MM.1S (cell line): ENCODE measurements around the gene TNXB.

Source experiments
- DNase-seq: peaks from one replicate; pipeline ENCODE4 v3.0.0-alpha.2; 2015
- H2AFZ ChIP-seq: fragments of 300-600 bp; sonication (generic); 2 replicates; pipeline ENCODE4 v1.6.0; 2016; ENCODE audit warnings: antibody characterized with exemption, low read length
- H3F3A ChIP-seq: fragments of 300-600 bp; sonication (generic); 2 replicates; pipeline ENCODE4 v1.6.1; 2016; ENCODE audit warnings: mild to moderate bottlenecking, antibody characterized with exemption, low read length, moderate library complexity, mixed read lengths; ENCODE audit not compliant: insufficient read depth
- H3K27ac ChIP-seq: fragments of 300-600 bp; sonication (generic); 2 replicates; pipeline ENCODE4 v1.5.1; 2016; ENCODE audit warnings: mild to moderate bottlenecking, low read length
- H3K27me3 ChIP-seq: fragments of 300-600 bp; sonication (generic); replicated peaks from 2 replicates; pipeline ENCODE4 v1.6.0; 2016; ENCODE audit warnings: low read length; ENCODE audit not compliant: insufficient read depth
- H3K36me3 ChIP-seq: fragments of 300-600 bp; sonication (generic); replicated peaks from 2 replicates; pipeline ENCODE4 v1.6.1; 2016; ENCODE audit warnings: mild to moderate bottlenecking, low read length, mixed read lengths; ENCODE audit not compliant: insufficient read depth
- H3K4me1 ChIP-seq: fragments of 300-600 bp; sonication (generic); 2 replicates; pipeline ENCODE4 v1.6.1; 2016; ENCODE audit warnings: low read length, mixed read lengths
- H3K4me2 ChIP-seq: fragments of 300-600 bp; sonication (generic); 2 replicates; pipeline ENCODE4 v1.6.0; 2016; ENCODE audit warnings: low read depth, low read length
- H3K4me3 ChIP-seq: fragments of 300-600 bp; sonication (generic); 2 replicates; pipeline ENCODE4 v1.5.1; 2016; ENCODE audit warnings: low read length, mixed read lengths
- H3K79me2 ChIP-seq: fragments of 300-600 bp; sonication (generic); 2 replicates; pipeline ENCODE4 v1.6.1; 2016; ENCODE audit warnings: mixed run types, low read length, mixed read lengths
- H3K9ac ChIP-seq: fragments of 300-600 bp; sonication (generic); 2 replicates; pipeline ENCODE4 v1.6.1; 2016; ENCODE audit warnings: low read length, mixed read lengths
- H3K9me2 ChIP-seq: fragments of 300-600 bp; sonication (generic); replicated peaks from 2 replicates; pipeline ENCODE4 v1.6.1; 2016; ENCODE audit warnings: mild to moderate bottlenecking, low read length, mixed read lengths; ENCODE audit not compliant: insufficient read depth
- H3K9me3 ChIP-seq: fragments of 300-600 bp; sonication (generic); replicated peaks from 2 replicates; pipeline ENCODE4 v1.6.1; 2016; ENCODE audit warnings: mild to moderate bottlenecking, low read length, mixed read lengths; ENCODE audit not compliant: insufficient read depth
- H4K20me1 ChIP-seq: fragments of 300-600 bp; sonication (generic); 2 replicates; pipeline ENCODE4 v1.6.1; 2016; ENCODE audit warnings: mild to moderate bottlenecking, low read length, moderate library complexity, mixed read lengths; ENCODE audit not compliant: insufficient read depth
- EZH2 ChIP-seq: fragments of 300-600 bp; sonication (generic); optimal IDR thresholded peaks from 2 replicates; pipeline ENCODE3; 2017; ENCODE audit warnings: low read depth, mild to moderate bottlenecking, antibody characterized with exemption, low read length, mixed read lengths
- EZH2phosphoT487 ChIP-seq: fragments of 300-600 bp; sonication (generic); IDR thresholded peaks from 2 replicates; pipeline ENCODE4 v1.6.1; 2018; ENCODE audit warnings: antibody characterized with exemption, low read length
- TF ChIP-seq, protein P1 (sequence below): fragments of 300-600 bp; sonication (generic); IDR thresholded peaks from 2 replicates; pipeline ENCODE4 v1.5.1; 2016; ENCODE audit warnings: antibody characterized with exemption, low read length, mixed read lengths

TNXB gene

DNA sequence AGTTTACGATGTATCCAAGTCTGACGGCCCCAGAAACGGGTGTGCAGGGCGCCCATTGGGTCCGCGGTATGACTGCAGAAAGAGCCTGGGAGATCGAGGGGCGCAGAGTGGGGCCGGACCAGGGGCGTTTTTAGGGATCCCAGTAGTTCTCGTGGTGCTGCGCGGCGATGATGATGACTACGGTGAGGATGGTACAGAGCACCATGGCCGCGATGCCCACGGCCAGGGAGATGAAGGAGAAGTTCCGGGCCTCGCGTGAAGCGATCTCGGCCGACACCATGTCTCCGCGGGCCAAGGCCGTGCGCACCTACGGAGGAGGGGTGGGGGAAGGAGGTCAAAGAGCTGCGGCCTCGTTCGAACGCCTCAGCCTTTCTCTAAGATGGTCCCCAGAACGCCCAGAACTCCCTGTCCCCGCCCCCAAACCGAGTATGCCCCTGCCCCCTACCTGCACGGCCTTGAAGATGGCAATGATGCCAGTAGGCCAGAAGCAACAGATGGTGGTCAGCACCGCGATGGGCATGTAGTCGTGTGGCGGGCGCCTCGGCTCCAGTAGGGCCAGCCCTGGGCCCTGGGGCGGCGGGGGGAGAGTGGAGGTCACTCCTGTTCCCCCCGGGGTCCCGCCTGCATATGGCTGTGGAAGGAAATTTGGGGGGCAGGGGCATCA is 40.1 kb upstream of the TNXB start:
- H3K27me3 ChIP-seq: peaks cover 92% of the 10 kb centered on the region
- TF ChIP-seq EZH2: no peak
- TF ChIP-seq EZH2phosphoT487: no peak
- TF ChIP-seq, protein P1, sequence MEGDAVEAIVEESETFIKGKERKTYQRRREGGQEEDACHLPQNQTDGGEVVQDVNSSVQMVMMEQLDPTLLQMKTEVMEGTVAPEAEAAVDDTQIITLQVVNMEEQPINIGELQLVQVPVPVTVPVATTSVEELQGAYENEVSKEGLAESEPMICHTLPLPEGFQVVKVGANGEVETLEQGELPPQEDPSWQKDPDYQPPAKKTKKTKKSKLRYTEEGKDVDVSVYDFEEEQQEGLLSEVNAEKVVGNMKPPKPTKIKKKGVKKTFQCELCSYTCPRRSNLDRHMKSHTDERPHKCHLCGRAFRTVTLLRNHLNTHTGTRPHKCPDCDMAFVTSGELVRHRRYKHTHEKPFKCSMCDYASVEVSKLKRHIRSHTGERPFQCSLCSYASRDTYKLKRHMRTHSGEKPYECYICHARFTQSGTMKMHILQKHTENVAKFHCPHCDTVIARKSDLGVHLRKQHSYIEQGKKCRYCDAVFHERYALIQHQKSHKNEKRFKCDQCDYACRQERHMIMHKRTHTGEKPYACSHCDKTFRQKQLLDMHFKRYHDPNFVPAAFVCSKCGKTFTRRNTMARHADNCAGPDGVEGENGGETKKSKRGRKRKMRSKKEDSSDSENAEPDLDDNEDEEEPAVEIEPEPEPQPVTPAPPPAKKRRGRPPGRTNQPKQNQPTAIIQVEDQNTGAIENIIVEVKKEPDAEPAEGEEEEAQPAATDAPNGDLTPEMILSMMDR: no peak
- no peak for DNase-seq
- H3K4me1 ChIP-seq: no peaks in the 10 kb centered on the region
- H3F3A ChIP-seq: no peaks in the 10 kb centered on the region
- H4K20me1 ChIP-seq: no peaks in the 10 kb centered on the region
- no peaks in the 10 kb centered on the region for H3K79me2 ChIP-seq
- H3K4me3 ChIP-seq: no peak overlapping the region
- H3K4me2 ChIP-seq: no peak overlapping the region
- no peak overlapping the region for H2AFZ ChIP-seq
- no peaks in the 10 kb centered on the region for H3K36me3 ChIP-seq
- H3K9me3 ChIP-seq: no peaks in the 10 kb centered on the region
- H3K9me2 ChIP-seq: no peaks in the 10 kb centered on the region
- no peak overlapping the region for H3K9ac ChIP-seq
- H3K27ac ChIP-seq: no peak overlapping the region

DNA sequence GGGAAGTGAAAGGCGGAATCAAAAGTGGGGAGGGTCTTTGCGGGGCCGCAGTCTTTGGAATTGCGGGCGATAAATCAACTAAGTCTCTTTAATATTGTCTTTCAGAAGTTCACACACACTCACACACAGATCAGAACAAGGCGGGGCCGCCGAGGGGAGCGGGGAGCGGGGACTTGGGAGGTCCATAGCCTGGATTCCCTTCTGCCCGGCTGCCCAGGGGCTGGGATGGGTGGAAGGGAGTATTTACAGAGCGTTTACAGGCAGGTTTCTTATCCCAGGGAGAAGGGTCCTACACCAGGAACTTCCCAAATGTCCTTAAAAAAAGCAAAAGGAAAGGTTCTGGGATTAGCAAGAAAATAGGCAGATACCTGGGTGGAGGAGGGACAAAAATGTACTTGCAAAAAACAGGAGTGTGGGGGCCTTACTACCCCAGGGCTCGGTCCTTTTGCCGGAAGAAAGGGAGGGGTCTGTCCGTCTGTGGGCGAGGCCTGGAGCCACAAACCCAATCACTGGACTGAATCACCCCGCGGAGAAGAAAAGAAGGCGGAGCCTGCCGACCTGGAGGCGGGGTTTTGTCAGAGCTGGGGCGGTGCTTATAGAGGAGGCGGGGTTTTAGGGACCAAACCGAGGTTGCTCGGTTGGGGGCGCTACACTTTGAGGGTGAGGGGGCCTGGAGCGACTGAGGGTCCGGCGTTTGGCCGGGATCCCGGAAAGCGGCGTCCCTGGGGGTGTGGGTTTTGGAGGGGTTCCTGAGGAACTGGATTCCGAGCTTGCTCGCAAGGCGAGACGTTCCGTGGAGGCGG is 39.4 kb upstream of the TNXB start:
- Histone ChIP-seq H3K36me3 (no peaks in the 10 kb centered on the region), H3K4me3 (no peak overlapping the region), H4K20me1 (no peaks in the 10 kb centered on the region)

DNA sequence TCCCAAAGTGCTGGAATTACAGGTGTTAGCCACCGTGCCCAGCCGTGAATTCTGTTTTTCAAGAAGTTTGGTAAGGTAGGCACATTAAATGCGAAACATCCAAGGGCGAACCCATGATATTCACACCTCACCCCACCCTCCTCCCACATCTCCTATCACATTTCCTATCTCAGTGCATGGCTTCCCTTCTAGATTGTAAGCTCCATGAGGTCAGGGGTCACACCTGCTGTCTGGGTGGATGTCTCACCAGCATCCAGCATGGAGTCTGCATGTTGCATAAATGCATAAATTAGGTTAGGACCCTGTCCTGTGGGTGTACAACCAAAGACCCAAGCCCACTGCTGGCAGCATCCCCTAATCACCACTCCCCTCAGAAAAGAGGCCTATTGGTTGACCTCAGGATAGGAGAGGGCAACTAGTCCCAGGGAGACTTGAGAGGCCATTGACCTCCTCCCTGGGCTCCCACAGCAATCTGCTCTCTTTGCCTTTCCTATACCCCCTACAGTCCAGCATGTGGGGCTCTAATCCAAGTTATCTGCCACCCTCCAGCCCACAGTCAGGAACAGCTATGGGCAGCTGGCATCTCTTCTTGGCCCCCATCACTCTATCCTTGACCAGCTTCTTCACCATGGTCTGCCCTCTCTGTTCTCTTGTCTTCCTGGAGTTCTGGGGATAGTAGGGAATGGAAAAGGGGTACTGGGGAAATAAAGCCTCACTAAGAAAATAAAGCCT is 38.4 kb upstream of the TNXB start:
- H3K9me3 ChIP-seq: no peaks in the 10 kb centered on the region
- no peaks in the 10 kb centered on the region for H3K4me1 ChIP-seq
- H3K4me3 ChIP-seq: no peak overlapping the region
- no peaks in the 10 kb centered on the region for H3F3A ChIP-seq
- no peak overlapping the region for H3K9ac ChIP-seq
- H3K27ac ChIP-seq: no peak overlapping the region
- no peak overlapping the region for H3K4me2 ChIP-seq
- no peaks in the 10 kb centered on the region for H3K9me2 ChIP-seq
- no peak overlapping the region for H2AFZ ChIP-seq
- no peaks in the 10 kb centered on the region for H3K36me3 ChIP-seq
- TF ChIP-seq, protein P1: no peak
- TF ChIP-seq EZH2 (no peak), EZH2phosphoT487 (no peak)
- no peaks in the 10 kb centered on the region for H3K79me2 ChIP-seq
- peaks cover 83% of the 10 kb centered on the region for H3K27me3 ChIP-seq
- no peaks in the 10 kb centered on the region for H4K20me1 ChIP-seq
- no peak for DNase-seq

More for the DNA sequence above, 39.4 kb upstream of the TNXB start:
- TF ChIP-seq, protein P1: no peak
- peak; percentile 24 for TF ChIP-seq EZH2
- TF ChIP-seq EZH2phosphoT487: no peak
- Histone ChIP-seq H3K9me2 (no peaks in the 10 kb centered on the region), H3K4me1 (no peaks in the 10 kb centered on the region), H2AFZ (no peak overlapping the region), H3K9me3 (no peaks in the 10 kb centered on the region), H3F3A (no peaks in the 10 kb centered on the region), H3K4me2 (no peak overlapping the region), H3K9ac (no peak overlapping the region), H3K27me3 (peaks cover 91% of the 10 kb centered on the region), H3K27ac (no peak overlapping the region), H3K79me2 (no peaks in the 10 kb centered on the region)
- DNase-seq: no peak
